OCI-M2 (cell line): ENCODE data around the gene C20orf204.

ENCODE experiments used
- DNase-seq: peaks from one replicate; lab custom pipeline; 2025; ENCODE audit not compliant: unreplicated experiment; lab: John Stamatoyannopoulos, UW

Gene C20orf204

GRCh38 chr20:64025826-64026412 is 10.1 kb upstream of the C20orf204 start:
- no peak for DNase-seq

- DNase-seq = no peak
These were observed 7.8 kb upstream of the C20orf204 start for GRCh38 chr20:64027981-64028685.

- no peak for DNase-seq
These were observed 6.5 kb upstream of the C20orf204 start for GRCh38 chr20:64029293-64030117.

GRCh38 chr20:64030371-64031134 is 5.4 kb upstream of the C20orf204 start:
- no peak for DNase-seq

DNA sequence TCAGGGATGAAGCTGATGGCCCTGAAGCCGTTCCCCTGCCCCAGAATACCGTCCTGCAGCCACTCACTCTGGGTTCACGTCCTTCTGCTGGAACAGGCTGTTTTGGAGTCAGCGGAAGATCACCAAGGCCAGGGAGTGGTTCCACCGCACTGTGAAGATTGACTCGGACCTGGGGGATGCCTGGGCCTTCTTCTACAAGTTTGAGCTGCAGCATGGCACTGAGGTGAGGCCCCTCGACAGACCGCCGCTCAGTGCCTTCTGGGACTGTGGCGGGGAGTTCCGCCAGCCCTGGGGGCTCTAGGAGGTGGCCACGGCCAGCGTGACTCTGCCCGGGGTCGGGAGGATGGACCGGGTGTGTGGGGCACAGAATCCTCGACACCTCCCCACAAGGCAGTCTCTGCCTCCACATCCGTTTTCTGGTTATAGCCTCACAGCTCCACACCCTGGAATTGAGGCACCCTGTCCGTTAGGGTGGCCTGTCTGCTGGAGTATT is 4.1 kb upstream of the C20orf204 start:
- DNase-seq = no peak

- no peak for DNase-seq
These were observed 3.0 kb upstream of the C20orf204 start for GRCh38 chr20:64032706-64033624.

DNA sequence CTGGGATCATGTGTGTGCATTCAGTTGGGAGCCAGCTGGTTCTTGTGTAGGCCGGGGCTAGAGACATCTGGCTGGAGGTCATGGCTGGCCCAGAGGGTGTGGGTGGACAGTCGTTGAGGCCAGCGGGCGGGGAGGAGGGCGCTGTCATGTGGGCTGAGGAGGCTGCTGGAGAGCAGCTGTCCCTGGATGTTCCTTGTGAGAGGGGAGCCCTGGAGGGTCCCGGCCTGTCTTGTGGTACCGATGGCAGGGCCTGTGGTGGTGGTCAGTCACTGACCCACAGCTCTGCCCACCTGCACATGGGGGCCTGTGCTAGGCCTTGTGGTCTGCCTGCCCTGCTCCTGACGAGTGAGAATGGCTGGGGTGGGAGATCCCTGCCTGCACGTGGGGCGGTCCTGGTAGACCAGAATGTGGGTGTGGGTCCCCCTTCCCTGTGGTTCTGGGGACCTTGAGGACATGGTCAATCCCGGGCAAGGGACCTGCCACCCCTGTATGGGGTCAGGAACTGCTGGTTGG is 1.9 kb upstream of the C20orf204 start:
- no peak for DNase-seq

GRCh38 chr20:64035066-64035932 is 683 bp upstream of the C20orf204 start:
- DNase-seq = no peak

DNA sequence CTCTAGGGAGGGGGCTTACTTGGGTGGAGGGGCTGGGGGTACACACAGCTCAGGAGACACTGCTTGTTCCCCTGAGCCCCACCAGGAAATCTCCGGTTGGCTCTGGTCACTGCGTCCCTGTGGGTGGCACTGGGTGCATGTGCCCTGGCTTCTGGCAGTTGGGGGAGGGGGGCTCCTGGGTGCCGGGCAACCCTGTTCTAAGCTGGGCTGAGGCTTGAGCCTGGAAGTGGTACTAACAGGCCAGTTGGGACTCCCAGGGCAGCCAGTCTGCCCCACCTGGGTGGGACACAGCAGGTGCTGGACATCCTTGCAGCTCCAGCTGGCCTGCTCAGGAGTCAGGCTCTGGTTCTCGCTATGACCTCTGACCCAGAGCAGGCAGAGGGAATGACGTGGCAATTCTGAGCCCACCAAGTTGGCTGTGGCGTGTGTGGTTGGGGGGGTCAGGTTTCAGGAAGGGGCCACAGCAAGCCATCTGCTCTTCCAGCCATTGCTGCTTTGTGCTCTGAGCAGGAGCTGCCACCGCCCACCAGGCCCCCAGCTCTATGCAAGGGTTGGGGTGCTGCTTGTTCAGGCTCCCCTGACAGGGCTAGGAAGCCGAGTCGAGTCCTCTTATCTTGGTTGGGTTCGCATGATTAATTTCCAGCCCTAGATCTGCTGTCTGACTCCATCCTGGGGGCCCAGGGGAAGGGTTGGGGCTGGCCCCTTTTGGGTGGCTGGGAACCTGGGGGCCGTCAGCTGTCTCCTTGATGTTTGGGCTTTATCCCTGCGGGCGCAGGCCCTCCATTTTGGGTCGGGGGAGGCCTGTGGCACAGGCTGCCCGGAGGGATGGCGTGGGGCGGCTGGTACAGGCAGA is 590 bp downstream of the C20orf204 start:
- no peak for DNase-seq

GRCh38 chr20:64037199-64037497 is 1.2 kb downstream of the C20orf204 start:
- no peak for DNase-seq

DNA sequence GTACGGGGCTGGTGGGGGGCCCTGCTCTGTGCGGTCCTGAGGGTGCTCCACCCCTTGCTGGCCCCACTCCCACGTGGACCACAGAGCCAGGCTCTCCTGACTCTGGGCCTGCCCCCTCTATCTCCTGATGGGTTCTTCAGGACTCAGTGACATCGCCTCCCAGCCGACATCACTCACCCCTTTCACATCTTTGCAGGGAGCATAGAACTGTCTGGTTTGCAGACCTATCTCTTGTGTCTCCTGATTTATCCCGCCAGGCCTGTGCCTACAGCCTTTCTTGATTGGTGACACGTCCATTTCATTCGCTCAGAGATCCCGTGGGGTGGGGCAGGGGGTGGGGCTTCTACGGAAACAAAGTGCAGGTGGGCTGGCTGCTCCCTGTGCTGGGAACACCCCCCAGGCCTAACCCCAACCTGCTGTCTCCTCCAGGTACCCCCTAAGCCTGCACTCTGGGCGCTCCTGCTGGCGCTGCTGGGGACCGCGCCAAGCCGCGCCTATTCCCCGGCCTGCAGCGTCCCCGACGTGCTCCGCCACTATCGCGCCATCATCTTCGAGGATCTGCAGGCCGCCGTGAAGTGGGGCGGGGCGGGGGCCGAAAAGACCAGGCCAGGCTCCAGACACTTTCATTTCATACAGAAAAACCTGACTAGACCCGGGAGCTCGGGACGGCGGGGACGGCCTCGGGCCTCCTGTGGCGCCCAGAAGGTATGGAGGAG is 1.7 kb downstream of the C20orf204 start:
- no peak for DNase-seq

- DNase-seq = no peak
These were observed 2.2 kb downstream of the C20orf204 start for GRCh38 chr20:64038224-64038564.

GRCh38 chr20:64038565-64039292 is 2.7 kb downstream of the C20orf204 start:
- no peak for DNase-seq

GRCh38 chr20:64039293-64040160 is 3.5 kb downstream of the C20orf204 start:
- no peak for DNase-seq

GRCh38 chr20:64040231-64041039 is 4.5 kb downstream of the C20orf204 start:
- no peak for DNase-seq
